ENCODE results near the gene CFB. TPM values are rescaled to one million over a fixed set of nuclear protein-coding genes. Genes with fewer than 3 reads are reported as not detected.

CFB gene
- total RNA-seq, 1 experiment from 2014 or later = 0.31 TPM

GRCh38 chr6:31935823-31936222, 10.1 kb upstream of the CFB start:
- no CpG with 5 or more reads among the region's 9 CpGs for WGBS (ENCODE audit: extremely low coverage, insufficient read length, low lambda C conversion rate)
- Histone ChIP-seq H3K56ac (ENCODE audit: insufficient read length, low read depth, low read length) (no peak overlapping the region), H3K23ac (ENCODE audit: insufficient read length, low read depth, low read length) (no peak overlapping the region), H3K9me3 (ENCODE audit: control insufficient read depth, low read depth, low read length) (no peaks in the 10 kb centered on the region), H3K4ac (ENCODE audit: low read depth, low read length) (no peak overlapping the region), H2BK5ac (ENCODE audit: insufficient read length, low read length) (no peak overlapping the region), H3K79me1 (ENCODE audit: insufficient read depth, low read depth, low read length, poor library complexity, severe bottlenecking) (no peaks in the 10 kb centered on the region), H3K14ac (ENCODE audit: insufficient read depth, low read length) (no peak overlapping the region), H4K8ac (replicated peaks; ENCODE audit: insufficient read length, low read depth, low read length) (no peak overlapping the region), H3T11ph (ENCODE audit: low read length) (no peak overlapping the region), H3K27me3 (ENCODE audit: insufficient read depth, low read length) (no peaks in the 10 kb centered on the region), H2BK120ac (ENCODE audit: low read depth, low read length, poor library complexity, severe bottlenecking) (no peak overlapping the region), H3K18ac (ENCODE audit: insufficient read length, low read depth, low read length) (no peak overlapping the region), H4K91ac (ENCODE audit: insufficient read length, low read depth, low read length) (no peak overlapping the region), H3K23me2 (ENCODE audit: insufficient read length, low read depth, low read length, poor library complexity, severe bottlenecking) (no peaks in the 10 kb centered on the region), H3K4me1 (ENCODE audit: insufficient read depth, low read length) (peaks cover 2% of the 10 kb centered on the region; the same call in 1 of the 2 replicates), H3K27ac (ENCODE audit: insufficient read length, low read depth, low read length) (no peak overlapping the region), H3K79me2 (ENCODE audit: insufficient read depth, low read length) (no peaks in the 10 kb centered on the region), H2BK12ac (ENCODE audit: insufficient read length, low read depth, low read length) (no peak overlapping the region), H4K20me1 (ENCODE audit: control insufficient read depth, insufficient read depth, insufficient read length) (no peaks in the 10 kb centered on the region), H3K9ac (ENCODE audit: extremely low read depth, insufficient read length, low read length) (no peak overlapping the region), H4K5ac (ENCODE audit: insufficient read length, low read depth, low read length) (no peak overlapping the region), H2BK20ac (ENCODE audit: low read depth, low read length, poor library complexity, severe bottlenecking) (no peak overlapping the region), H3K4me2 (ENCODE audit: insufficient read depth, insufficient read length, low read length) (no peak overlapping the region), H2AK5ac (ENCODE audit: insufficient read length, low read length) (no peak overlapping the region), H2BK15ac (ENCODE audit: low read depth, low read length) (no peak overlapping the region), H2AFZ (ENCODE audit: low read length) (no peak overlapping the region)
- Mint-ChIP-seq H3K4me1 (peaks cover 6 to 9% of the 10 kb centered on the region in 2 experiments), H3K36me3 (ENCODE audit: insufficient read depth in 1 of 3, low read depth in 3 of 3) (peaks cover 0 to 6% (median 2%) of the 10 kb centered on the region in 3 experiments; a peak in 1 of 7 replicates), H3K9me3 (peaks cover 15% of the 10 kb centered on the region in 2 experiments), H3K27ac (no peak overlapping the region), H3K4me3 (no peak overlapping the region), H3K27me3 (ENCODE audit: low read depth) (peaks cover 18% of the 10 kb centered on the region)
- TF ChIP-seq, protein P1, sequence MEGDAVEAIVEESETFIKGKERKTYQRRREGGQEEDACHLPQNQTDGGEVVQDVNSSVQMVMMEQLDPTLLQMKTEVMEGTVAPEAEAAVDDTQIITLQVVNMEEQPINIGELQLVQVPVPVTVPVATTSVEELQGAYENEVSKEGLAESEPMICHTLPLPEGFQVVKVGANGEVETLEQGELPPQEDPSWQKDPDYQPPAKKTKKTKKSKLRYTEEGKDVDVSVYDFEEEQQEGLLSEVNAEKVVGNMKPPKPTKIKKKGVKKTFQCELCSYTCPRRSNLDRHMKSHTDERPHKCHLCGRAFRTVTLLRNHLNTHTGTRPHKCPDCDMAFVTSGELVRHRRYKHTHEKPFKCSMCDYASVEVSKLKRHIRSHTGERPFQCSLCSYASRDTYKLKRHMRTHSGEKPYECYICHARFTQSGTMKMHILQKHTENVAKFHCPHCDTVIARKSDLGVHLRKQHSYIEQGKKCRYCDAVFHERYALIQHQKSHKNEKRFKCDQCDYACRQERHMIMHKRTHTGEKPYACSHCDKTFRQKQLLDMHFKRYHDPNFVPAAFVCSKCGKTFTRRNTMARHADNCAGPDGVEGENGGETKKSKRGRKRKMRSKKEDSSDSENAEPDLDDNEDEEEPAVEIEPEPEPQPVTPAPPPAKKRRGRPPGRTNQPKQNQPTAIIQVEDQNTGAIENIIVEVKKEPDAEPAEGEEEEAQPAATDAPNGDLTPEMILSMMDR (conservative IDR thresholded peaks at IDR 0.05) = no peak
- DNase-seq = no peak
